ENCODE data around the gene SEC16A. TPM values are rescaled to one million over a fixed set of nuclear protein-coding genes. Genes with fewer than 3 reads are reported as not detected.

SEC16A gene
- total and polyA plus RNA-seq, 4 donors = 44.2 to 78.8 (median 46.7) TPM

- H3K27me3 ChIP-seq (ENCODE audit: control insufficient read depth in 3 of 3, insufficient read depth in 3 of 3, low read length in 2 of 3) = no peaks in the 10 kb centered on the region
- no peak for TF ChIP-seq CTCF (IDR thresholded peaks at IDR 0.05; ENCODE audit: control extremely low read depth, extremely low read depth)
- H3K4me1 ChIP-seq (ENCODE audit: control insufficient read depth in 5 of 5, insufficient read depth in 5 of 5, low read length in 5 of 5) = peaks cover 4 to 19% (median 11%) of the 10 kb centered on the region in 5 donors
- DNase-seq (no peak), ATAC-seq (ENCODE audit: insufficient read depth, low FRiP score) (no peak)
- no peak overlapping the region for H3K9ac ChIP-seq (ENCODE audit: insufficient read depth in 1 of 2, low read length in 2 of 2)
- no peak overlapping the region for H3K27ac ChIP-seq (ENCODE audit: low read depth in 1 of 2, low read length in 1 of 2)
- no peaks in the 10 kb centered on the region for H3K9me3 ChIP-seq (ENCODE audit: control insufficient read depth in 4 of 4, insufficient read depth in 3 of 4, low read length in 3 of 4)
- peaks cover 0 to 38% (median 10%) of the 10 kb centered on the region in 4 donors for H3K36me3 ChIP-seq (ENCODE audit: control insufficient read depth in 4 of 4, insufficient read depth in 4 of 4, low read length in 4 of 4)
- WGBS, 2 donors = 93 to 94% methylated on average over 35 to 37 of the region's 37 CpGs
- no peak overlapping the region for H3K4me3 ChIP-seq
These were observed 48.8 kb downstream of the SEC16A start for GRCh38 chr9:136433849-136434579.

- 91 to 95% methylated on average over 31 to 36 of the region's 36 CpGs for WGBS, 2 donors
- Histone ChIP-seq H3K9ac (ENCODE audit: insufficient read depth in 1 of 2, low read length in 2 of 2) (no peak overlapping the region), H3K27me3 (ENCODE audit: control insufficient read depth in 3 of 3, insufficient read depth in 3 of 3, low read length in 2 of 3) (no peaks in the 10 kb centered on the region), H3K4me1 (ENCODE audit: control insufficient read depth in 5 of 5, insufficient read depth in 5 of 5, low read length in 5 of 5) (peaks cover 4 to 13% (median 11%) of the 10 kb centered on the region in 5 donors), H3K36me3 (ENCODE audit: control insufficient read depth in 4 of 4, insufficient read depth in 4 of 4, low read length in 4 of 4) (peaks cover 0 to 41% (median 10%) of the 10 kb centered on the region in 4 donors), H3K9me3 (ENCODE audit: control insufficient read depth in 4 of 4, insufficient read depth in 3 of 4, low read length in 3 of 4) (no peaks in the 10 kb centered on the region), H3K4me3 (no peak overlapping the region), H3K27ac (ENCODE audit: low read depth in 1 of 2, low read length in 1 of 2) (no peak overlapping the region)
- TF ChIP-seq CTCF (IDR thresholded peaks at IDR 0.05; ENCODE audit: control extremely low read depth, extremely low read depth) = no peak
- no peak for DNase-seq
- ATAC-seq (ENCODE audit: insufficient read depth, low FRiP score) = no peak
These were observed 49.7 kb downstream of the SEC16A start for GRCh38 chr9:136433043-136433715.

- Histone ChIP-seq H3K4me3 (no peak overlapping the region), H3K27me3 (ENCODE audit: control insufficient read depth in 3 of 3, insufficient read depth in 3 of 3, low read length in 2 of 3) (no peaks in the 10 kb centered on the region), H3K9ac (ENCODE audit: insufficient read depth in 1 of 2, low read length in 2 of 2) (no peak overlapping the region), H3K36me3 (ENCODE audit: control insufficient read depth in 4 of 4, insufficient read depth in 4 of 4, low read length in 4 of 4) (peaks cover 0 to 41% (median 8%) of the 10 kb centered on the region in 4 donors), H3K27ac (ENCODE audit: low read depth in 1 of 2, low read length in 1 of 2) (no peak overlapping the region), H3K4me1 (ENCODE audit: control insufficient read depth in 5 of 5, insufficient read depth in 5 of 5, low read length in 5 of 5) (peaks cover 2 to 8% (median 7%) of the 10 kb centered on the region in 5 donors), H3K9me3 (ENCODE audit: control insufficient read depth in 4 of 4, insufficient read depth in 3 of 4, low read length in 3 of 4) (no peaks in the 10 kb centered on the region)
- DNase-seq (no peak), ATAC-seq (ENCODE audit: insufficient read depth, low FRiP score) (no peak)
- no peak for TF ChIP-seq CTCF (IDR thresholded peaks at IDR 0.05; ENCODE audit: control extremely low read depth, extremely low read depth)
- WGBS, 2 donors = 90 to 95% methylated on average over 26 of the region's 26 CpGs
These were observed 50.2 kb downstream of the SEC16A start for GRCh38 chr9:136432591-136432990.

Measured in lung (tissue), 12 donors.